ENCODE results near the gene CTTN. TPM values are rescaled to one million over a fixed set of nuclear protein-coding genes. Genes with fewer than 3 reads are reported as not detected.

The CTTN gene
- total and polyA plus RNA-seq, 2 of the 8 experiments (the other 6 are each of a cell fraction or from before 2014, with no cell fraction given): 84.6 to 216 TPM

- no peak overlapping the region for H4K5ac ChIP-seq (ENCODE audit: insufficient read length, low read depth, low read length)
- WGBS, 2 experiments (ENCODE audit: extremely low coverage in 1 of 2, insufficient coverage in 1 of 2, insufficient read length in 1 of 2, insufficient replicate concordance in 2 of 2, low coverage in 1 of 2, low lambda C conversion rate in 2 of 2, missing lambda C conversion rate in 1 of 2): 90% methylated on average over 11 of the region's 11 CpGs; no CpG with 5 or more reads in 1 of the 2 experiments
- no peak overlapping the region for H2BK12ac ChIP-seq (ENCODE audit: low read depth, low read length)
- H4K91ac ChIP-seq (replicated peaks; ENCODE audit: insufficient read length, low read length): no peak overlapping the region
- H3K4me1 ChIP-seq (replicated peaks in 1 of 4; ENCODE audit: control insufficient read depth in 3 of 4, insufficient read depth in 4 of 4, low read length in 3 of 4): peaks cover 0 to 5% (median 0%) of the 10 kb centered on the region in 4 experiments; a peak in 1 of 7 replicates
- H2AFZ ChIP-seq (ENCODE audit: low read length): no peak overlapping the region
- no peaks in the 10 kb centered on the region for H3K79me2 ChIP-seq (ENCODE audit: control insufficient read depth in 1 of 2, insufficient read depth in 2 of 2, low read length in 2 of 2)
- no peak overlapping the region for H2BK20ac ChIP-seq (ENCODE audit: low read length)
- no peak overlapping the region for H3K14ac ChIP-seq (ENCODE audit: insufficient read length)
- ChIA-PET CTCF (ENCODE audit: partially characterized antibody) (interaction anchor here (0.9 to 1.2 kb wide), 4 partner anchors 12 to 347 kb away, joined by 3 read pairs; no protein-coding TSS in a partner anchor), POLR2A (ENCODE audit: partially characterized antibody) (interaction anchor here (1.2 to 1.5 kb wide), 3 partner anchors 9 to 45 kb away, joined by 3 to 4 read pairs (median 4); partner anchors contain the start of gene CTTN)
- no peaks in the 10 kb centered on the region for H3K23me2 ChIP-seq (ENCODE audit: low read depth, low read length)
- no peak for DNase-seq (ENCODE audit: low read depth in 1 of 2, low spot score in 2 of 2)
- H3K9me3 ChIP-seq (ENCODE audit: insufficient read depth in 2 of 2, low read depth in 1 of 2, low read length in 1 of 2): no peaks in the 10 kb centered on the region; a peak in 1 of 4 replicates
- H4K8ac ChIP-seq (ENCODE audit: extremely low read depth, insufficient read depth, low read length): no peak overlapping the region
- H3K18ac ChIP-seq (ENCODE audit: extremely low read depth, low read length): no peak overlapping the region
- no peak overlapping the region for H2AK5ac ChIP-seq (ENCODE audit: low read depth, low read length)
- H3K79me1 ChIP-seq (ENCODE audit: low read depth, low read length): no peaks in the 10 kb centered on the region; the same call in 1 of the 2 replicates
- no peak for FAIRE-seq
- no peaks in the 10 kb centered on the region for H4K20me1 ChIP-seq (replicated peaks in 1 of 2; ENCODE audit: control insufficient read depth in 1 of 2, insufficient read depth in 2 of 2, low read length in 2 of 2)
- H2BK120ac ChIP-seq (replicated peaks; ENCODE audit: low read depth, low read length): no peak overlapping the region
- no peak overlapping the region for H2BK15ac ChIP-seq (ENCODE audit: low read length)
- no peak overlapping the region for H3K23ac ChIP-seq (ENCODE audit: insufficient read length)
- no peak overlapping the region for H3K27ac ChIP-seq (ENCODE audit: low read depth, low read length)
- H3K4ac ChIP-seq (replicated peaks; ENCODE audit: insufficient read length, low read depth, low read length): no peak overlapping the region
- no peaks in the 10 kb centered on the region for H3K36me3 ChIP-seq (ENCODE audit: control insufficient read depth in 2 of 4, insufficient read depth in 4 of 4, low read length in 3 of 4)
- no peak overlapping the region for H3K4me2 ChIP-seq (ENCODE audit: insufficient read depth in 1 of 2, low read depth in 2 of 2, low read length in 2 of 2)
- no peaks in the 10 kb centered on the region for H3K27me3 ChIP-seq (replicated peaks in 1 of 4; ENCODE audit: control insufficient read depth in 3 of 4, extremely low read depth in 1 of 4, insufficient read depth in 3 of 4, low read length in 3 of 4)
- no peak overlapping the region for H3K56ac ChIP-seq (replicated peaks; ENCODE audit: insufficient read length, low read depth, low read length)
- no peak overlapping the region for H3K4me3 ChIP-seq (ENCODE audit: extremely low read depth in 1 of 4, insufficient read depth in 2 of 4, low read depth in 3 of 4, low read length in 4 of 4)
- H2BK5ac ChIP-seq (ENCODE audit: low read depth, low read length): no peak overlapping the region
- no peak overlapping the region for H3K9ac ChIP-seq (replicated peaks in 1 of 4; ENCODE audit: extremely low read depth in 1 of 4, low read depth in 3 of 4, low read length in 3 of 4)
- no peak for TF ChIP-seq SP4 (IDR thresholded peaks at IDR 0.05; ENCODE audit: low read length)
- no peak for TF ChIP-seq JUN (IDR thresholded peaks at IDR 0.05; ENCODE audit: low read depth, low read length)
- no peak for TF ChIP-seq SUZ12 (IDR thresholded peaks at IDR 0.05; ENCODE audit: low read length)
- TF ChIP-seq MAFK (IDR thresholded peaks at IDR 0.05; ENCODE audit: low read depth, low read length): no peak
- TF ChIP-seq KDM4A (IDR thresholded peaks at IDR 0.05; ENCODE audit: low read depth, low read length, severe bottlenecking): no peak
- no peak for TF ChIP-seq BACH1 (IDR thresholded peaks at IDR 0.05; ENCODE audit: low read length)
Observed at GRCh38 chr11:70443773-70444030, 45.4 kb downstream of the CTTN start.

Data from H1 (cell line).